Kidney epithelial cell (primary cell): ENCODE results near the gene ELAC2. TPM values are rescaled to one million over a fixed set of nuclear protein-coding genes. Genes with fewer than 3 reads are reported as not detected.

Experiments used
- DNase-seq: peaks from one replicate; pipeline ENCODE4 v3.0.0-alpha.2; 2010; ENCODE audit warnings: low read depth
- H3K27me3 ChIP-seq: 2 replicates; pipeline ENCODE4 v1.6.0; 2011; ENCODE audit warnings: low read length; ENCODE audit not compliant: control insufficient read depth, insufficient read depth
- H3K36me3 ChIP-seq: 2 replicates; pipeline ENCODE4 v1.5.1; 2011; ENCODE audit warnings: low read length; ENCODE audit not compliant: control insufficient read depth, insufficient read depth
- H3K4me3 ChIP-seq: 2 replicates; pipeline ENCODE4 v1.5.1; 2011; ENCODE audit warnings: low read depth, mild to moderate bottlenecking, control low read depth, low read length
- total RNA-seq: library from RNA; depleted of rRNA; stranded (reverse); fragments of >200 nt; gene quantifications from 2 replicates; pipeline ENCODE4 v1.2.3, GENCODE V29; 2015
- TF ChIP-seq, protein P1 (sequence below): IDR thresholded peaks from 2 replicates; pipeline ENCODE4 v1.5.1; 2011; ENCODE audit warnings: mild to moderate bottlenecking, moderate library complexity, low read length, control low read depth, inconsistent platforms; ENCODE audit not compliant: insufficient read depth, poor library complexity, severe bottlenecking

Gene ELAC2
- total RNA-seq, 1 donor from 2014 or later = 73.7 TPM

GRCh38 chr17:13047011-13047606, 29.3 kb upstream of the ELAC2 start:
- no peaks in the 10 kb centered on the region for H3K27me3 ChIP-seq
- H3K4me3 ChIP-seq = no peak overlapping the region
- H3K36me3 ChIP-seq = no peaks in the 10 kb centered on the region
- DNase-seq = no peak
- TF ChIP-seq, protein P1, sequence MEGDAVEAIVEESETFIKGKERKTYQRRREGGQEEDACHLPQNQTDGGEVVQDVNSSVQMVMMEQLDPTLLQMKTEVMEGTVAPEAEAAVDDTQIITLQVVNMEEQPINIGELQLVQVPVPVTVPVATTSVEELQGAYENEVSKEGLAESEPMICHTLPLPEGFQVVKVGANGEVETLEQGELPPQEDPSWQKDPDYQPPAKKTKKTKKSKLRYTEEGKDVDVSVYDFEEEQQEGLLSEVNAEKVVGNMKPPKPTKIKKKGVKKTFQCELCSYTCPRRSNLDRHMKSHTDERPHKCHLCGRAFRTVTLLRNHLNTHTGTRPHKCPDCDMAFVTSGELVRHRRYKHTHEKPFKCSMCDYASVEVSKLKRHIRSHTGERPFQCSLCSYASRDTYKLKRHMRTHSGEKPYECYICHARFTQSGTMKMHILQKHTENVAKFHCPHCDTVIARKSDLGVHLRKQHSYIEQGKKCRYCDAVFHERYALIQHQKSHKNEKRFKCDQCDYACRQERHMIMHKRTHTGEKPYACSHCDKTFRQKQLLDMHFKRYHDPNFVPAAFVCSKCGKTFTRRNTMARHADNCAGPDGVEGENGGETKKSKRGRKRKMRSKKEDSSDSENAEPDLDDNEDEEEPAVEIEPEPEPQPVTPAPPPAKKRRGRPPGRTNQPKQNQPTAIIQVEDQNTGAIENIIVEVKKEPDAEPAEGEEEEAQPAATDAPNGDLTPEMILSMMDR = no peak

DNA sequence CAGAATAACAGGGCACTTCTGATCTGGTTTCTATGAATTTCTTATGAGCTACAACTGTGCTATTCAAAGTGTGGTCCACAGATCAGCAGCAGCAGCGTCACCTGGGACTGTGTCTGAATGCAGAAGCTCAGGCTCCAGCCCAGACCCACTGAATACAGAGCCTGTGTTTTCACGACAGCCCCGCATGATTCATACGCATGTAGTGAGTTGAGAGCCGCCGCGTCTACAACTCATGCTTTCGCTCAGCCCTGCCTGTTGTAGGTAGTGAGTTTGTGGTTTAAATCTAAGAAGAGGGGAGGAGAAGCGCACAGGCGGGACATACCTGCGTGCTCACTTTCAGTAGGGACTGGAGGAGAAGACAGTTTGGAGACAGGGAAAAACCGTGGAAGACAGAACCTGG, 28.5 kb upstream of the ELAC2 start:
- no peak for DNase-seq
- no peaks in the 10 kb centered on the region for H3K36me3 ChIP-seq
- no peaks in the 10 kb centered on the region for H3K27me3 ChIP-seq
- no peak overlapping the region for H3K4me3 ChIP-seq
- TF ChIP-seq, protein P1 = no peak

GRCh38 chr17:13044572-13045065, 26.8 kb upstream of the ELAC2 start:
- peaks cover 2% of the 10 kb centered on the region for H3K27me3 ChIP-seq
- no peaks in the 10 kb centered on the region for H3K36me3 ChIP-seq
- no peak for DNase-seq
- TF ChIP-seq, protein P1 = no peak
- H3K4me3 ChIP-seq = no peak overlapping the region

DNA sequence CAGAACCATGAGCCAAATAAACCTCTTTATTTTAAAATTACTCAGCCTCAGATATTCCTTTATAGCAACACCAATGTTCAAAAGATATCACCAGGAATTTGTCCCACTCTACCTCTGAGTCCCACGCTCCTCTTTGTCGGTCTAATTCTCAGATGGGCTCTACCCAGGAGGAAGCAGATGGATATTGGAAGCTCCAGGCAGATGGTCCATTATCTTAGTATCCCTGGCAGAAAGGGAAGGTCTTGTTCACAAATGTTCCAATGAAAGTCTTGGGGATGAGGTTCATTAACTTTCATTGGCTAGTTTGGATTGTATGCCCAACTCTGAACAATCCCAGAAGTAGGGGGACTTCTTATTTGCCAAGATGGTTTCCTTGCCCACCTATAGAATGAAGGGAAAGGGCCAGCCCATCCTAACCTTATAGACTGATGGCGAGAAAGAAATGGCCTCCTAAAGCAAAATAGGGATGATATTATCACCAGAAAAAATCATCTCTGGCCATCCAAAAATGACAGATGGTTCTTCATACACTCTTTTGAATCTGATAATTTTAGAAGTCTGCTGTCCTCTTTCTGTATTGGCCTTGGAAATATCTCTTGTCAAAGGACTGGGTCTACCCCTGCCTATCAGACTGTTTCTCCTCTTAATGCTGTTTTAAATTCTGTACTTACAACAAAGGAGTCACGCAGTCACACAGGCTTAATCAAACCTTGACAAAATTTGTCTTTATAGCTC, 21.3 kb upstream of the ELAC2 start:
- DNase-seq = no peak
- TF ChIP-seq, protein P1 = no peak
- peaks cover 2% of the 10 kb centered on the region for H3K27me3 ChIP-seq
- H3K36me3 ChIP-seq = no peaks in the 10 kb centered on the region
- no peak overlapping the region for H3K4me3 ChIP-seq

GRCh38 chr17:13036751-13037150, 18.9 kb upstream of the ELAC2 start:
- Histone ChIP-seq H3K4me3 (no peak overlapping the region), H3K27me3 (peaks cover 2% of the 10 kb centered on the region), H3K36me3 (no peaks in the 10 kb centered on the region)
- no peak for DNase-seq
- TF ChIP-seq, protein P1 = no peak
